ENCODE data around the gene TPMT.
"Not testable (repeated sequence)": the region's sequence is repeated elsewhere in the genome, so short reads cannot be mapped to it uniquely, and the experiment has no call there.

The TPMT gene

DNA sequence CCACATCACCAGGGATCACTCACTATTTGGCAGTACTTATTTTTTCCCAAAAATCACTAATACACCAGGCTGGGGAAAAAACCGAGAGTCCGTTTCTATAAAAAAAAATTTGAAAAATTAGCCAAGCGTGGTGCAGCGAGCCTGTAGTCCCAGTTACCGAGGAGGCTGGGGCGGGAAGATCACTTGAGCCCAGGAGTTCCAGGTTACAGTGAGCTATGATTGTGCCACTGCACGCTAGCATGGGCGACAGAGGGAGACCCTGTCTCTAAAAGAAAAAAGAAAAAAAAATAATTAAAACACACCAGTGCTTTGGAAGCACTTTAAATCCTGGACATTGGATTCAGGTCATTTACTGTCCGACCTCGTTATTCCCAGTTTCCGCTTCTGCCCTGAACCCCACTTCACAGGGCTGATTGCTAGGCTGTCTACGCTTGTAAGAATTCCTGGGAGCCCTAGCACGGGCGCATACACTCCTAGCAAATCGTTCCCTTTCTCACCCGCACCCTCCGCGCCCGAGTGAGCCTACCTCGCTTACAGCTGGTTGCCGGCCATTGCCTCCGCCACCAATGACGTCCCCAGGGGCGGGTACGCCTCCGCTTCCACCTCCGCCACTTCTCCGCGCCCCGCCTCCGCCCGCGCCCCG lies at the start of gene TPMT:
TPMT (minus strand) TSS at position 571 of the 643 bp plus-strand sequence. CDS start 5,950 bp downstream, outside the sequence.
- DNase-seq, result peak; percentile 98

DNA sequence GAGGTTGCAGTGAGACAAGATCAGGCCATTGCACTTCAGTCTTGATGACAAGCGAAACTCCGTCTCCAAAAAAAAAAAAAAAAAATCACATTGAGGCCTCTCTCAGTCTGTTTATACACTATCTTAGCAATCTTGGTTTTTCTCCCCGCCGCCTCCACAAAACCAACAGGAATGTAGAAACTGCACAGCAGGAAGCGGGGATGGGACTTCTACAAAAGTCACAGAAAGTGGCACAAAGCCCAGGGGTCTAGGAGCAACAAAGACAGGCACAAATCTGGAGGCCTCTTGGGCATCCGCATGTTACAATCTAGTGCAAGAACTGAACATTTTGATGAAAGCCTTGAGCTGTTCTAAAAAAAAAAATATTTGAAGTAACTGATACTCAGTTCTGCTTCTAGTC lies 48.9 kb upstream of the TPMT start:
- DNase-seq, result no peak

DNA sequence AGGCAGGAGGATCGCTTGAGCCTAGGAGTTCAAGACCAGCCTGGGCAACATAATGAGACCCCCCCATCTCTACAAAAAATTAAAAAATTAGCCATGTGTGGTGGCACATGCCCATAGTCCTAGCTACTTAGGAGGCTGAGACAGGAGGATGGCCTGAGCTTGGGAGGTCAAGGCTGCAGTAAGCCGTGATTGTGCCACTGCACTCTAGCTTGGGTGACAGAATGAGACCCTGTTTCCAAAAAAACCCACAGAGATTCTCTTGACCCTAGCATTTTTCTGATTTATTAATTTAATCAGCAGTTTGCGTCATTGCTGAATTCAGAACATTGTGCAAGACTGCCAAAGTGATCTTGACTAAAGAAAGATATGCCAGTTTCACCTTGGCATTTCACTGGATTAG lies 37.1 kb upstream of the TPMT start:
- DNase-seq, result no peak

DNA sequence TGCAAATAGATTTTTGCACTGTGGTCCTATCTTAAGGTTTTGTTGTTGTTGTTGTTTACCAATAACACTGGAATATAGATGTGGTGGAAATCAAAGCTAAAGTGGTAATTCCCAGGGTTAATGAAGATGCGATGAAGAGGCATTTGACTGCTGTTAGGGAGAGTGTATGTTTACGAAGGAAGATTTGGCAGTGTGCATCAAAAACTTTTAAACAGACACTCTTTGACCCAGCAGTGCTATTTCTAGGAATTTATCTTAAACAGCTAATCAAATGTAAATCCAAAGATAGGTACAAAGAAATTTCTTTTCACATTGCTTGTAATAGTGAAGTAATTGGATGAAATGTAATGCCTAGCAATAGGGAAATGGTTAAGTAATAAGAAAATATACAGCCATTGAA lies 34.3 kb upstream of the TPMT start:
- no peak for DNase-seq

DNA sequence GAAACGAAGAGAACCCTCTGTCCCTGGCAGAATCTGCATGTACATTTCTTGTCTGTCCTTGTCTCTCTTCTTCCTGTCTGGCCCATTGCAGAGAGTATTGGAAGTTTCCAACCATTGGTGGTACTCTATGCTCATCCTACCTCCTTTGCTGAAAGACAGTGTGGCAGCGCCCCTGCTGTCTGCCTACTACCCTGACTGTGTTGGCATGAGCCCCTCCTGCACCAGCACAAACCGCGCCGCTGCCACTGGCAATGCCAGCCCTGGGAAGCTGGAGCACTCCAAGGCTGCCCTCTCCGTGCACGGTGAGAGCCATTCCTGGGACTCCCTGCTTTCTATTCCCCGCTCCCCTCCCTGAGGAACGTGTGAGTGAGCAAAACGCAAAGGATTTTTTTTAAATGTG lies 32.8 kb upstream of the TPMT start:
- no peak for DNase-seq

DNA sequence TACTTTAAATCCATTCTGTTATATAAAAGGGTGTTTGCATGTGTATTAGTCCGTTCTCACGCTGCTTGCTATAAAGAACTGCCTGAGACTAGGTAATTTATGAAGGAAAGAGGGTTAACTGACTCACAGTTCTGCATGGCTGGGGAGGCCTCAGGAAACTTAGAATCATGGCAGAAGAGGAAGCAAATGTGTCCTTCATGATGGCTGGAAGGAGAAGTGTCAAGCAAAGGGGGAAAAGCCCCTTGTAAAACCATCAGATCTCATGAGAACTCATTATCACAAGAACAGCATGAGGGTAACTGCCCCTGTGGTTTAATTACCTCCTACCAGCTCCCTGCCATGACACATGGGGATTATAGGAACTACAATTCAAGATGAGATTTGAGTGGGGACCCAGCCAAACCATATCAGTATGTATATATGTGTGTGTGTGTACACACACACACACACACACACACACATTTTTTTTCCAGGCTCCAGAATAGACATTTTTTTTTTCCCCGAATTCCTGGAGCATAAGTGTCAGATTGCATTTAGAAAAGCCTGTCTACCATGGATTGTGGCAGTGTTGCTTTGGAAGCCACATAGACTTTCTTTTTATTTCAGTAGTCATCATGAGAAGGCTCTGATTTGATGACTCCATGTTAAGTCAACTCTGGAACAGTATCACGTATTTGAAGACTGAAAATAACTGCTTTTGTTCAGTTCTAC lies 31.8 kb upstream of the TPMT start:
- DNase-seq, result no peak

DNA sequence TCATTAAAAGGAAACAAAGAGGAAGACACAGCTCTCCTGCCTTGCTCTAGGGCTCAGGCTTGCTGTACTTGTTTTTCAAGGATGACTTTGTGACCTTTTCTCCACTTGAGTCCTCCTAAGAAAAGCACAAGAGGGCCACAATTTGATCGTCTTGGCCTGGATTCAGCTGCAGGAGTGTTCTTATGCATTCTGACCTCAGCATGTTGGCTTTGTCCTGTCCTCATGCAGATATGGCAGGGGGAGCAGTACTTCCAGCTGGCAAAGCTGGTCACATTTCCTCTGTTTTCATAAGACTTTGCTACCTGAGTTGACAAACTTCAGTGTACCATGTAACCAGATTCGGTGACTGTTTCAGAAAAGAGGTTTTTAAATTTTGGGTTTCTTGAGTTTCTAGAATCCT lies 31.2 kb upstream of the TPMT start:
- no peak for DNase-seq

DNA sequence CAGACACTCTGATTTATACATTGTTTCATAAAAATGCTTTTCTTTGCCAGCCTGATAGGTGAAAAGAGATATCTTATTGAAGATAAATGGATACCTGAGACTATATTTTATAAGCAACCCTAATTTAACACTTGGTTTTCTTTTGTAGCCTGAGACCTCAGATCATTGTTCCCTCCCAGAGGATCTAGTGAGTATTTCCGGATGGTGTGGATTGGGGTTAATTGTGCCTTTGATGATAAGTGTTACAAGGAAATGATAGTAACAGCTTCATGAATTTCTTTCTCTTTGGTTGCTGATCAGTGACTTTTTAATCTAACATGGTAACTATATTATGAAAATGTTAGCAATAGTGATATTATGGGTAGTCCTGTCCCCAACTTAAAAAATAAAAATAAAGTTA lies 30.7 kb upstream of the TPMT start:
- DNase-seq, result no peak

DNA sequence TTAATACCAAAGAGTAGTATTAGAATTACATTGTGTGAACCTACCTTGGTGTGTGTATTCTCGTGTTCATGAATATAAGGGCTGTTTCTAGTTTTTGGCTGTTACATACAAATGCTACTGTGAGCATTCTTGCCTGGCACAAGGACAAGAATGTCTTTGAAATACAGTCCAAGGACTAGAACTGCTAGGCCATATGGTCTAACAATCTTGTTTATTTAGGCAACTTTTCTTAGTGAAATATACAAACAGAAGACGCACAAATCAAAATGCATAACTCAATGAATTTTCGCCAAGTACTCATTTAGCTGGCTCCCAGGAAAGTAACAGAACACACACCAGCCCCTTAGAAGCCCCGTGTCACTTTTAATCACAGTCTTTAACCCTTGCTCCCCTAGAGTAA lies 28.9 kb upstream of the TPMT start:
- DNase-seq, result no peak

DNA sequence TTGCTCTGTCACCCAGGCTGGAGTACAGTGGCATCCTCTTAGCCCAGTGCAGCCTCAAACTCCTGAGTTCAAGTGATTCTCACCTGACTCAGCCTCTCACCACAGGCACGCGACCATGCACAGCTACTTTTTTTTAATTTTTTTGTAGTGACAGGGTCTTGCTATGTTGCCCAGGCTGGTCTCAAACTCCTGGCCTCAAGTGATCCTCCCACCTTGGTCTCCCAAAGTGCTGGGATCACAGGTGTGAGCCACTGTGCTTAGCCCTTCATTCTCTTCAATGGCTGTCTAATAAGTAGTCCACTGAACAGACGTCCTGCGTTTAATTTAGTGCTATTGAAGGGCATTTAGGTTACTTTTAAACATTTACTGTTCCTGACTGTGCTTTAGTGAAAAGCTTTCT lies 27.7 kb upstream of the TPMT start:
- no peak for DNase-seq

DNA sequence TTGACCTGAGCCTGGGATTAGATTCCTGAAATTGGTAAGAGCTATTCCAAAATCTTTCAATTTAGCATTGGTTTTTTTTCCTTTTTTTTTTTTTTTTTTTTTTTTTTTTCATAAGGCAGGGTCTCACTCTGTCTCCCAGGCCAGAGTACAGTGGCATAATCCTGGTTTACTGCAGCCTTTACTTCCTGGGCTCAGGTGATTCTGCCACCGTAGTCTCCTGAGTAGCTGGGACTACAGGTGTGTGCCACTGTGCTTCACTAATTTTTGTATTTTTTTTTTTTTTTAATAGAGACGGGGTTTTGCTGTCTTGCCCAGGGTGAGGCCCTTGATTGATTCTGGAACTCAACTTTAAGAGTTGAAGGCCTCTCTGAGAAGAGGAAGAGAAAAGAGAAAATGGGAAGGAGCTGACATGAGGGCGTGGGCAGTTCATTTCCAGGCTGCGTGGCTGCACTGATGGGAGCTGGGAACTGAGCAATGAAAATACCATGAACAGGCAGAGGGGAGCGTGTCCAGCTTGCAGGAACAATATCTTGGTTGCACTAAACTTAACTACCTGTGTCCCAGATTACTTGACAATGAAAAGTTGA lies 25.0 kb upstream of the TPMT start:
- DNase-seq, result no peak

DNA sequence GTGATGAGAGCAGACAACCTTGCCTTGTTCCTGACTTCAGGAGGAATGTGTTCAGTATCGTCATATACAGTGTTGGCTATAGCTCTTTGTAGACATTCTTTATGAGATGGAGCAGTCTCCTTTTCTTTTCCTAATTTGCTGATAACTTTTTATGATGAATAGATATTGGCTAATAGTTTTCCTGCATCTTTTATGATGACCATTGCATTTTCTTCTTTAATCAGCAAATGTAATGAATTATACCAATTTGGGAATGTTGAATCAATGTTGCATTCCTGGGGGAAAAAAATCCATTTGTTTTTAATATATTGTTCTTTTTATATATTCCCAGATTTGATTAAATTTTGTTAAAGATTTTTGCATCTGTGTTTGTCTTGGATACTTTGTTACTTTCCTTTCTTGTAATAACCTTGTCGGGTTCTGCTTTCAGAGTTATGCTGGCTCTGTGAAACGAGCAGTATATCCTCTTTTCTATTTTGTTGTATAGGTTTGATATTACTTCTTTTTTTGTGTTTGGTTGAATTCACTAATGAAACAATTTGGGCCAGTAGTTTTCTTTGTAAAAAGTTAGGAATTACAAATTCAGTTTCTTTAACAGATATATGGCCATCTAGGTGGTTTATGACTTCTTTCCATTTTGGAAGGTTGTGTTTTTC lies 24.2 kb upstream of the TPMT start:
- no peak for DNase-seq

DNA sequence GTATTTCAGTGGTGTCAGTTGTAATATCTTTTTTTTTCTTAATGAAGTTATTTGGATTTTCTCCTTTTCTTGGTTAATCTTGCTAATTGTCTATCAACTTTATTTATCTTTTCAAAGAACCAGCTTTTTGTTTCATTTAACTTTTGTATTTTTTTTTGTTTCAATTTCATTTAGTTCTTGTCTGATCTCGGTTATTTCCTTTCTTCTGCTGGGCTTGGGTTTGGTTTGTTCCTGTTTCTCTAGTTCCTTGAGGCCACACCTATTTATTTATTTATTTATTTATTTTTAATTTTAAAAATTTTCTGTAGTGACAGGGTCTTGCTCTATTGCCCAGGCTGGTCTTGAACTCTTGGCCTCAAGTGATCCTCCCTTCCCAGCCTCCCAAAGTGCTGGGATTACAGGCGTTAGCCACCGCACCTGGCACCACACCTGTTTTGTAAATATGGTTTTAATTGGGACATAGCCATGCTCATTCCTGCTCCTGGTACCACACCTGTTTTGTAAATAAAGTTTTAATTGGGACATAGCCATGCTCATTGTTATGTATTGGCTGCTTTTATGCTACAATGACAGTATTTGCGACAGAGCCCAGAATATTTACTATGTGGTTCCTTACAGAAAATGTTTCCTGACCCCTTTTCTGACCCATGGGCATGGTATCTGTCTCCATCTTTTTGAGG lies 22.5 kb upstream of the TPMT start:
- DNase-seq, result no peak

DNA sequence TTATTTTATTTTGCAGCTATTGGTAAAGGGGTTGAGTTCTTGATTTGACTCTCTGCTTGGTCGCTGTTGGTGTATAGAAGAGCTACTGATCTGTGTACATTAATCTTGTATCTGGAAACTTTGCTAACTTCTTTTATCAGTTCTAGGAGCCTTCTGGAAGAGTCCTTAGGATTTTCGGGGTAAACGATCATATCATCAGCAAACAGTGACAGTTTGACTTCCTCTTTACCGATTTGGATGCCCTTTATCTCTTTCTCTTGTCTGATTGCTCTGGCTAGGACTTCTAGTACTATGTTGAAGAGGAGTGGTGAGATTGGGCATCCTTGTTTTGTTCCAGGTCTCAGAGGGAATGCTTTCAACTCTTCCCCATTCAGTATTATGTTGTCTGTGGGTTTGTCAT lies 21.3 kb upstream of the TPMT start:
- not testable (repeated sequence) for DNase-seq

DNA sequence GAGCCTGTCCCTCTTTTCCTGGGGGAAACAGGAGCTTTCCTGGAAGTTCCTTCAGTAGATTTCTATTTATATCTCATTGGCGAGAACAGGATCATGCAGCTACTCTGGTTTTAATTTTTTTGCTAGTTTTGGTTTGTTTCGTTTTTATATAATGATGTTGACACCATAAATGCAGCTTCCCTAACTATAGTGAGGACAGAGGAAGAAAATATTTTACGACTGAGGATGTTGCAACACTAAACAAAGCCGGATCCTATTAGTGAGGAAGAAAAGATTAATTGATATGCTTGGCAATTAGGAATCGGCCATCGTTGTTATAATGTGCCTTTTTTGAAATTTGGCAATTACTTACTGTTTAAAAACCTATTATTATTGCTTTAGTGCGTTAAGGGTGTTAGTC lies 17.0 kb upstream of the TPMT start:
- DNase-seq, result no peak

DNA sequence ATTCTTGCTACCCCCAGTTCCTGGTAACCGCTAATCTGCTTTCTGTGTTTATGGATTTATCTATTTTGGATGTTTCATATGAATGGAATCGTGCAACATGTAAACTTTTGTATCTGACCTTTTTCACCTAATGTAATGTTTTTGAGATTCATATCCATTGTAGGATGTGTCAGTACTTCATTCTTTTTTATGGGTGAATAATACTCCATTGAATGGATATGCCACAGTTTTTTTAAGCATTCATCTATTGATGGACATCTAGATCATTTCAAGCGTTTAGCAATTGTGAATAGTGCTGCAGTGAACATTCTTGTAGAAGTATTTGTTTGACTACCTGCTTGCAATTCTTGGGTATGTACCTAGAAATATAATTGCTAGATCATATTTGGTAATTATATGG lies 13.4 kb upstream of the TPMT start:
- DNase-seq, result no peak

DNA sequence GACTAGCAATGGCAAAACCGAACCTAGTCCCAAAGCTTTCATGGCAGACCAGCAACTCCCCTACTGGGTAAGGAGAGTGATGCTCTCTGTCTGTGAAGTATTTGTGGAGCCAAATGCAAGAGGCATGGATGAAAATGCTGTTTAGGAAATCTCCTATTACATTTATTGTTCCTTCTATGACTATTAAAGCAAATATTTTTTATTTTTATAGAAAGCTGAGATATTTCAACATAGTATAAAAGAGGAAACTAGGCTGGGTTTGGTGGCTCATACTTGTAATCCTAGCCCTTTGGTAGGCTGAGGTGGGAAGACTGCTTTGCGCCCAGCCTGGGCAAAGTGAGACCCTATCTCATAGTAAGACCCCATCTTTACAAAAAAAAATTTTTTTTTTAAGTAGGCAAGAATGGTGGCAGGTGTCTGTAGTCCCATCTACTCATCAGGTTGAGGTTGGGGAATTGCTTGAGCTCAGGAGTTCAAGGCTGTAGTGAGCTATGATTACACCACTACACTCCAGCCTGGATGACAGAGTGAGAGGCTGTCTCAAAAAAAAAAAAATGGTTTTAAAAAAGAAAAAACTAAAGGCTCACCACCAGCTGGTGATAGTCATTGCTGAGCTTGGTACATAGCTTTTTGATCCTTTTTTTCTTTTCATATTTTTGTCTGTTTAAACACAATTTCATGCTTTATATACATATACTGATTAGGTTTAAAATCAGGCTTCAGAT lies 11.6 kb upstream of the TPMT start:
- no peak for DNase-seq

DNA sequence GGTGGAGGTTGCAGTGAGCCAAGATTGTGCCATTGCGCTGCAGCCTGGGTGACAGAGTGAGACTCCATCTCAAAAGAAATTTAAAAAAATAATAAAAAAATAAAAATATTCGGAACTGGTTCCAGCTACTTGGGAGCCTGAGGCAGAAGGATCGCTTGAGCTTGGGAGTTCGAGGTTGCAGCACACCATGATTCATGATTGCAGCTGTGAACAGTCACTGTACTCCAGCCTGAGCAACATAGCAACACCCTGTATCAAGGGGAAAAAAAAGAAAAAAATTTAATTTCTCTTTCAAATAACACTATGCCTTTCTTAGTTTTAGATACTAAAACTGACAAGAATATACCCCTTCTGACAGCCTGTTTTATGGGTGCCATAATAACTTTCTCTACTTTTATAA lies 10.9 kb upstream of the TPMT start:
- DNase-seq, result no peak

DNA sequence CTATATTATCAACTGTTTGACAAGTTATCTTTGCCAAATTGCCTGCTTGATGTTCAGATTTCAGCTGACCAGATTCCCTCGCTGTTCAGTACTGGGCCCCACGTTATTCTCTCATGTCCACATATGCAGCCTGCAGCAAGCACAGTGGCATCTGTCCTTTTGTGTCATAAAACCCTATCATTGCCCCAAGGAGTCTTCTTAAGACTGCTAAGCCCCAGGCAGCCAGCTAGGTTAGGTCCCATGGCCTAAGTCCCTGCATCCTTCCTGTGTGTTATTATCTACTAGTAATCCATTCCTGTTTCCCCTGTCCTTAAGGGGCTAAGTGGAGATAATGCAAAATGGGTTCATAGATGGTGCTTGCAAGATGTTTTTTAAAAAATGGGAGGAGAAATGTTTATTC lies 7.5 kb upstream of the TPMT start:
- no peak for DNase-seq

DNA sequence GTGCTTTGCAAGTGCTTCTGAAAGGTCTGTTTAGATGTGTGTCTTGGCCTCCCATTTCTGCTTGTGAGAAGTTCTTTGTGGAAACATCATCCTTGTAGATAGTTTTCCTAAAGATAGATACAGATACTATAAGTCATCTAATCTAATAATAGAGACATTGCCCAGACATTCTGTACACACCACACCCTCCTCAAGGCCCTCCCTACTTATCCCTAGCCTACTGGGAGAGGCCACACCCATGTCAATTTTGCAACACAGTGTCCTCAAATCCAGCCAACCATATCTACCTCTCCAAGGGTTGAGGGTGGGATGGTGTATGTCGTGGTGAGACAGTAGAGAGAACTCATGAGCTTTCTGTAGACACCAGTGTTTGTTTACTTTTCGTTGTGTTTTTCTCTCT lies 6.6 kb upstream of the TPMT start:
- no peak for DNase-seq

DNA sequence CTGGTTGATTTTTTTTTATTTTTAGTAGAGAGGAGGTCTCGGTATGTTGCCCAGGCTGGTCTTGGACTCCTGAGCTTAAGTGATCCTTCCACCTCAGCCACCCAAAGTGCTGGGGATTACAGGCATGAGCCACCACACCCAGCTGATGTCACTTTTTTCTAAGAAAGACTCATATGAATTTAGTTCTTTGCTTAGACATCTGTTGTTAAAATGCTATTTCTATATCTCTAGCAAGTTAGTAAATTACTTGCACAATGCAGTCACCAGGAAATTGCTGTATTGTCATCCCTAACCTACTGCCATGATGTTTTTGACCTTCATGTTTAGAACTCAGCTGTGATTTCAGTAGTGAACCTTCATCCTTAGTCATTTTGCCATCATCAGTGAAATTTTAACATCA lies 6.0 kb upstream of the TPMT start:
- DNase-seq, result no peak

DNA sequence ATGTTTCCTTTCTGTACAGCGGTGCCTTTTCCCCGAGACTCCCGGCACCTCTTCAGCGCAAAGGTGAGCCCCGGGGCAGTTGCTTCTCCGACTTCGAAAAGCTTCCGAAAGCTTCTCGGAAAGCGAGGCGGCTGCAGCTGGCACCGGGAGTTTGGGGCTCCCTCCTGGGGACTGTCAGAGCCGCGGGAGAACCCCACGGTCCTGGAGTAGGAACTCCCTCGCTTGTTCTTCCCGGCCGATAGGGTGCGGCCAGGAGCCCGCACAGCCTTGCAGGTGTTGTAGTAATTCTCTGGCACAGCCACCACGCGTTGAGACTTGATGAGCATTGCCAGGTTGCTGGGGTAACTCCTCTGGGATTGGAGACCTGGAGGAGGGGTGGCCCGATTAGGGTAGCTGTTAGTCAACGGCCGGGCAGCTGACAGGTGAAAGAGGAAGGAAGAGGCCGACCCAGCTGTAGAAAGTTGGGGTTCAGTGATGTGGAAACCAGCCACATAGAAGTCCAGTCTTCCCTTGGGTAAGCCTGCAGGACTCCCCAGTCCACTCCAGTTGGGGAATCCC lies 1.1 kb upstream of the TPMT start:
- DNase-seq, result peak; percentile 85
